SK-N-SH treated with all-trans-retinoic acid at 6 μM for 48 hours (cell line): ENCODE data around the gene SCAPER.

ENCODE experiments used
- ATAC-seq: fragments of 200-7000 bp; cut with Tn5 transposase; 3 replicates; pipeline ENCODE4 v1.9.1; 2020; ENCODE audit warnings: mild to moderate bottlenecking, moderate library complexity
- ARNTL ChIP-seq: fragments of 450-650 bp; formaldehyde crosslinking; IDR thresholded peaks from 2 replicates; pipeline ENCODE4 v1.5.0; 2020; ENCODE audit warnings: low read depth, mild to moderate bottlenecking, moderate library complexity, borderline replicate concordance
- CSDC2 ChIP-seq: fragments of 250-450 bp; sonication (Bioruptor Pico); IDR thresholded peaks from 2 replicates; pipeline ENCODE4 v1.5.0; 2020; ENCODE audit warnings: mild to moderate bottlenecking, moderate library complexity
- ESRRG ChIP-seq: fragments of 250-450 bp; sonication (Bioruptor Pico); IDR thresholded peaks from 2 replicates; pipeline ENCODE4 v1.6.1; 2021; ENCODE audit warnings: mild to moderate bottlenecking
- GLIS3 ChIP-seq: fragments of 250-450 bp; sonication (Bioruptor Pico); IDR thresholded peaks from 2 replicates; pipeline ENCODE4 v1.5.0; 2020; ENCODE audit warnings: mild to moderate bottlenecking, moderate library complexity
- ISL1 ChIP-seq: fragments of 250-450 bp; sonication (Bioruptor Pico); IDR thresholded peaks from 2 replicates; pipeline ENCODE4 v2.1.2; 2022; ENCODE audit warnings: mild to moderate bottlenecking, moderate library complexity
- OSR1 ChIP-seq: fragments of 250-450 bp; sonication (Bioruptor Pico); IDR thresholded peaks from 2 replicates; pipeline ENCODE4 v1.8.0; 2022; ENCODE audit warnings: moderate library complexity, mild to moderate bottlenecking, inconsistent platforms
- POU6F1 ChIP-seq: fragments of 250-450 bp; sonication (Bioruptor Pico); IDR thresholded peaks from 2 replicates; pipeline ENCODE4 v1.8.0; 2021; ENCODE audit warnings: low read depth, mild to moderate bottlenecking, moderate library complexity, borderline replicate concordance
- PPARA ChIP-seq: fragments of 250-450 bp; sonication (Bioruptor Pico); IDR thresholded peaks from 2 replicates; pipeline ENCODE4 v1.5.0; 2020; ENCODE audit warnings: mild to moderate bottlenecking, borderline replicate concordance
- SNAI2 ChIP-seq: fragments of 250-450 bp; sonication (Bioruptor Pico); IDR thresholded peaks from 2 replicates; pipeline ENCODE4 v1.5.0; 2020; ENCODE audit warnings: mild to moderate bottlenecking, moderate library complexity
- TCF4 ChIP-seq: fragments of 250-450 bp; sonication (Bioruptor Pico); IDR thresholded peaks from 2 replicates; pipeline ENCODE4 v1.8.0; 2021; ENCODE audit warnings: mild to moderate bottlenecking, moderate library complexity, borderline replicate concordance
- TOX ChIP-seq: fragments of 250-450 bp; sonication (Bioruptor Pico); IDR thresholded peaks from 2 replicates; pipeline ENCODE4 v1.8.0; 2021; ENCODE audit warnings: mild to moderate bottlenecking, moderate library complexity, borderline replicate concordance
- TSHZ2 ChIP-seq: fragments of 250-450 bp; sonication (Bioruptor Pico); IDR thresholded peaks from 2 replicates; pipeline ENCODE4 v1.5.0; 2020; ENCODE audit warnings: mild to moderate bottlenecking, moderate library complexity
- ZFP3 ChIP-seq: fragments of 250-450 bp; sonication (Bioruptor Pico); IDR thresholded peaks from 2 replicates; pipeline ENCODE4 v1.5.0; 2020; ENCODE audit warnings: mild to moderate bottlenecking, moderate library complexity
- ZFP30 ChIP-seq: fragments of 450-650 bp; formaldehyde crosslinking; IDR thresholded peaks from 2 replicates; pipeline ENCODE4 v1.5.0; 2022; ENCODE audit warnings: mild to moderate bottlenecking, moderate library complexity
- ZNF565 ChIP-seq: fragments of 450-650 bp; formaldehyde crosslinking; conservative IDR thresholded peaks from 2 replicates; pipeline ENCODE4 v1.5.0; 2020; ENCODE audit warnings: low read depth, mild to moderate bottlenecking, moderate library complexity
- ZNF70 ChIP-seq: fragments of 450-650 bp; formaldehyde crosslinking; IDR thresholded peaks from 2 replicates; pipeline ENCODE4 v1.5.0; 2020; ENCODE audit warnings: mild to moderate bottlenecking, moderate library complexity
- ZNF8 ChIP-seq: fragments of 450-650 bp; formaldehyde crosslinking; IDR thresholded peaks from 2 replicates; pipeline ENCODE4 v1.5.0; 2020; ENCODE audit warnings: mild to moderate bottlenecking, moderate library complexity
- TF ChIP-seq, protein P1 (sequence below): fragments of 250-450 bp; sonication (Bioruptor Pico); IDR thresholded peaks from 2 replicates; pipeline ENCODE4 v1.5.1; 2020; ENCODE audit warnings: low read depth, mild to moderate bottlenecking, moderate library complexity
- TF ChIP-seq, protein P2 (sequence below): fragments of 250-450 bp; sonication (Bioruptor Pico); IDR thresholded peaks from 2 replicates; pipeline ENCODE4 v1.5.1; 2021; ENCODE audit warnings: mild to moderate bottlenecking, moderate library complexity
- TF ChIP-seq, protein P3 (sequence below): fragments of 250-450 bp; sonication (Bioruptor Pico); IDR thresholded peaks from 2 replicates; pipeline ENCODE4 v1.8.0; 2020; ENCODE audit warnings: mild to moderate bottlenecking, moderate library complexity, borderline replicate concordance

SCAPER gene

GRCh38 chr15:76465728-76466127, 439.4 kb downstream of the SCAPER start:
- TF ChIP-seq ESRRG (CRISPR knock-in tag): no peak
- TF ChIP-seq CSDC2 (CRISPR knock-in tag): no peak
- TF ChIP-seq, protein P1, sequence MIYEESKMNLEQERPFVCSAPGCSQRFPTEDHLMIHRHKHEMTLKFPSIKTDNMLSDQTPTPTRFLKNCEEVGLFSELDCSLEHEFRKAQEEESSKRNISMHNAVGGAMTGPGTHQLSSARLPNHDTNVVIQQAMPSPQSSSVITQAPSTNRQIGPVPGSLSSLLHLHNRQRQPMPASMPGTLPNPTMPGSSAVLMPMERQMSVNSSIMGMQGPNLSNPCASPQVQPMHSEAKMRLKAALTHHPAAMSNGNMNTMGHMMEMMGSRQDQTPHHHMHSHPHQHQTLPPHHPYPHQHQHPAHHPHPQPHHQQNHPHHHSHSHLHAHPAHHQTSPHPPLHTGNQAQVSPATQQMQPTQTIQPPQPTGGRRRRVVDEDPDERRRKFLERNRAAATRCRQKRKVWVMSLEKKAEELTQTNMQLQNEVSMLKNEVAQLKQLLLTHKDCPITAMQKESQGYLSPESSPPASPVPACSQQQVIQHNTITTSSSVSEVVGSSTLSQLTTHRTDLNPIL: no peak
- TF ChIP-seq, protein P2, sequence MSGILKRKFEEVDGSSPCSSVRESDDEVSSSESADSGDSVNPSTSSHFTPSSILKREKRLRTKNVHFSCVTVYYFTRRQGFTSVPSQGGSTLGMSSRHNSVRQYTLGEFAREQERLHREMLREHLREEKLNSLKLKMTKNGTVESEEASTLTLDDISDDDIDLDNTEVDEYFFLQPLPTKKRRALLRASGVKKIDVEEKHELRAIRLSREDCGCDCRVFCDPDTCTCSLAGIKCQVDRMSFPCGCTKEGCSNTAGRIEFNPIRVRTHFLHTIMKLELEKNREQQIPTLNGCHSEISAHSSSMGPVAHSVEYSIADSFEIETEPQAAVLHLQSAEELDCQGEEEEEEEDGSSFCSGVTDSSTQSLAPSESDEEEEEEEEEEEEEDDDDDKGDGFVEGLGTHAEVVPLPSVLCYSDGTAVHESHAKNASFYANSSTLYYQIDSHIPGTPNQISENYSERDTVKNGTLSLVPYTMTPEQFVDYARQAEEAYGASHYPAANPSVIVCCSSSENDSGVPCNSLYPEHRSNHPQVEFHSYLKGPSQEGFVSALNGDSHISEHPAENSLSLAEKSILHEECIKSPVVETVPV: no peak
- no peak for TF ChIP-seq PPARA (CRISPR knock-in tag)
- no peak for TF ChIP-seq ZNF8
- no peak for TF ChIP-seq ZFP30 (CRISPR knock-in tag)
- no peak for TF ChIP-seq SNAI2
- TF ChIP-seq ZFP3: no peak
- no peak for TF ChIP-seq ZNF70 (CRISPR knock-in tag)
- no peak for TF ChIP-seq TOX
- no peak for TF ChIP-seq ISL1 (CRISPR knock-in tag)
- TF ChIP-seq ZNF565 (CRISPR knock-in tag): no peak
- no peak for ATAC-seq

DNA sequence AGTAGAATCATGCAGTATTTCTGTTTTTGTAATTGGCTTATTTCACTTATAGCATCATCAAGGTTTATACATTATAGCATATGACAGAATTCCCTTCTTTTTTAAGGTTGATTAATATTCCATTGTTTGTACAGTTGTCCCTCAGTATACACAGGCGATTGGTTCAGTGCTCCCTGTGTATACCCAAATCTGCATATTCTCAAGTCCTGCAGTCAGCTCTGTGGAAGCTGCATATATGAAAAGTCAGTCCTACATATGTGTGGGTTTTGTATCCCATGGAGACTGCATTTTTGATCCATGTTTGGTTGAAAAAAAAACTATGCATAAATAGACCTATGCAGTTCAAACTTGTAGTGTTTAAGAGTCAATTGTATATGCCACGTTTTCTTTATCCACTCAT, 440.9 kb downstream of the SCAPER start:
- no peak for ATAC-seq
- TF ChIP-seq ARNTL: no peak

GRCh38 chr15:76460871-76461270, 444.3 kb downstream of the SCAPER start:
- TF ChIP-seq, protein P2: no peak
- no peak for TF ChIP-seq TOX
- no peak for TF ChIP-seq GLIS3 (CRISPR knock-in tag)
- TF ChIP-seq ZFP3: no peak
- no peak for TF ChIP-seq TCF4 (CRISPR knock-in tag)
- TF ChIP-seq, protein P1: no peak
- TF ChIP-seq CSDC2 (CRISPR knock-in tag): no peak
- TF ChIP-seq ARNTL: no peak
- no peak for TF ChIP-seq SNAI2
- no peak for TF ChIP-seq ZNF565 (CRISPR knock-in tag)
- no peak for TF ChIP-seq TSHZ2 (CRISPR knock-in tag)
- no peak for TF ChIP-seq ISL1 (CRISPR knock-in tag)
- TF ChIP-seq ZFP30 (CRISPR knock-in tag): no peak
- TF ChIP-seq, protein P3, sequence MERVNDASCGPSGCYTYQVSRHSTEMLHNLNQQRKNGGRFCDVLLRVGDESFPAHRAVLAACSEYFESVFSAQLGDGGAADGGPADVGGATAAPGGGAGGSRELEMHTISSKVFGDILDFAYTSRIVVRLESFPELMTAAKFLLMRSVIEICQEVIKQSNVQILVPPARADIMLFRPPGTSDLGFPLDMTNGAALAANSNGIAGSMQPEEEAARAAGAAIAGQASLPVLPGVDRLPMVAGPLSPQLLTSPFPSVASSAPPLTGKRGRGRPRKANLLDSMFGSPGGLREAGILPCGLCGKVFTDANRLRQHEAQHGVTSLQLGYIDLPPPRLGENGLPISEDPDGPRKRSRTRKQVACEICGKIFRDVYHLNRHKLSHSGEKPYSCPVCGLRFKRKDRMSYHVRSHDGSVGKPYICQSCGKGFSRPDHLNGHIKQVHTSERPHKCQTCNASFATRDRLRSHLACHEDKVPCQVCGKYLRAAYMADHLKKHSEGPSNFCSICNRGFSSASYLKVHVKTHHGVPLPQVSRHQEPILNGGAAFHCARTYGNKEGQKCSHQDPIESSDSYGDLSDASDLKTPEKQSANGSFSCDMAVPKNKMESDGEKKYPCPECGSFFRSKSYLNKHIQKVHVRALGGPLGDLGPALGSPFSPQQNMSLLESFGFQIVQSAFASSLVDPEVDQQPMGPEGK (CRISPR knock-in tag): no peak
- no peak for TF ChIP-seq OSR1 (CRISPR knock-in tag)
- TF ChIP-seq POU6F1 (CRISPR knock-in tag): no peak
- no peak for ATAC-seq
